ENCODE data around the gene DDX31.

DDX31 gene

DNA sequence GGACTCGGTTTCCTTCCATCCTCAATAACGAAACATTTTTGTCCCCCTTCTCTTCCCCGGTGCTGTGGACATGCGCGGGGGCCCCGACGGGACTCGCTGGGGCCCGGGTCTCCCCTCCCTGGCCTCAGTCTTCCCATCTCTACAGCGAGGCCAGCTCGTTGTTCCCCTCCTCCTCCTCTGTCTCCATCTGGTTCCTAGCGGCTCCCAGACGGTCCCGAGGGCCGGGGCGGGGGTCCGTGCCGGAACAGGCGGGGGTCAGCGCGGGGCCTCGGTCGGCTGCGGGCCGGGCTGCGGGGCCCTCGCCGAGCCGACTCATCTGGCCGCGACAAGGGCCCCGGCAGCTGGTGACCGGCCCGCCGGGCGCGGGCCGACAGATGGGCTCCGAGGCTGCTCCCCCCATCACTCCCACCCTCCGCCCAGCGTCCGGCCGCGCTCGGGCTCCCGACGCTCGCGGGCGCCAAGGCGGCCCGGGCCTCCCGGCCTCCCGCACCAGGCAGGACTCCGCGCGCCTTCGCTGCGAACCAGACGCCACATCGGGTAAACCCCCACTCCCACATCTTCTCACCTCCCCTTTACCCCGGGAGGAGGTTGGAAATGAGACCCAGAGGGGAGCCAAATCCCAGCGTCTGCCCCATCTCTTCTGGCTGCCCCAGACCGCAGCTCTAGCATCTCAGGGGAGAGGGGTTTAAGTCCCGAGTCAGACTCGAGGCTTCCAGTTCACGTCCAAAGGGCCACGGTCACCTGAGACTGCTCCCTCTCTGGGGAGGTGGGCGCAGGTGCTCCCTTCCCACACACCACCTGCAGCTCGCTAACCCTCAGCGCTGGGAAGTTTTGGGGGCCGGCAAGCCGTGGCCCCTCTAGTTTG lies 79.2 kb downstream of the DDX31 start:
- peaks cover 20% of the 10 kb centered on the region for H3K36me3 Mint-ChIP-seq
- ATAC-seq (ENCODE audit: low read depth) (no peak), DNase-seq (ENCODE audit: low spot score in 2 of 2) (no peak)
- H3K4me1 Mint-ChIP-seq = peaks cover 17% of the 10 kb centered on the region
- peak overlapping the region; percentile 72 for H3K27ac Mint-ChIP-seq
- H3K27me3 Mint-ChIP-seq = peaks cover 20% of the 10 kb centered on the region
- H3K4me3 Mint-ChIP-seq = no peak overlapping the region
- H3K9me3 Mint-ChIP-seq = no peaks in the 10 kb centered on the region

DNA sequence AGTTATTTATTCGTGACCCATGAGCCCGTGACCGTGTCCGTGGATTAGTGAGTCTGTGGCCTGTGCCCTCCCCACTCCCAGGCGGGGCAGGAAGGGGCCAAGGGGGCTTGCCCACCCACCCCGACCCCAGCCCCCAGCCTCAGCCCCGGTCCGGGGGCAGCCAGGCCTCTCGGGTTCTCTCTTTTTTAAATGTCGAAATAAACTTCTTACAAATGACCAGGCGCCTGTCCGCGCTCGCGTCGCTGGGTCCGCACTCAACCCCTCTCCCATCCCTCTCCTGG lies 79.8 kb downstream of the DDX31 start:
- peaks cover 16% of the 10 kb centered on the region for H3K36me3 Mint-ChIP-seq
- H3K27ac Mint-ChIP-seq = peak overlapping the region; percentile 72
- peaks cover 20% of the 10 kb centered on the region for H3K27me3 Mint-ChIP-seq
- H3K9me3 Mint-ChIP-seq = no peaks in the 10 kb centered on the region
- ATAC-seq (ENCODE audit: low read depth) (no peak), DNase-seq (ENCODE audit: low spot score in 2 of 2) (no peak)
- H3K4me1 Mint-ChIP-seq = peaks cover 17% of the 10 kb centered on the region
- no peak overlapping the region for H3K4me3 Mint-ChIP-seq

- ATAC-seq (ENCODE audit: low read depth) = no peak
- Mint-ChIP-seq H3K27me3 (peaks cover 20% of the 10 kb centered on the region), H3K36me3 (peaks cover 12% of the 10 kb centered on the region), H3K4me1 (peaks cover 17% of the 10 kb centered on the region), H3K27ac (no peak overlapping the region), H3K9me3 (no peaks in the 10 kb centered on the region), H3K4me3 (no peak overlapping the region)
- no peak for DNase-seq (ENCODE audit: low spot score in 2 of 2)
Measured at GRCh38 chr9:132589148-132590036, 80.4 kb downstream of the DDX31 start.

DNA sequence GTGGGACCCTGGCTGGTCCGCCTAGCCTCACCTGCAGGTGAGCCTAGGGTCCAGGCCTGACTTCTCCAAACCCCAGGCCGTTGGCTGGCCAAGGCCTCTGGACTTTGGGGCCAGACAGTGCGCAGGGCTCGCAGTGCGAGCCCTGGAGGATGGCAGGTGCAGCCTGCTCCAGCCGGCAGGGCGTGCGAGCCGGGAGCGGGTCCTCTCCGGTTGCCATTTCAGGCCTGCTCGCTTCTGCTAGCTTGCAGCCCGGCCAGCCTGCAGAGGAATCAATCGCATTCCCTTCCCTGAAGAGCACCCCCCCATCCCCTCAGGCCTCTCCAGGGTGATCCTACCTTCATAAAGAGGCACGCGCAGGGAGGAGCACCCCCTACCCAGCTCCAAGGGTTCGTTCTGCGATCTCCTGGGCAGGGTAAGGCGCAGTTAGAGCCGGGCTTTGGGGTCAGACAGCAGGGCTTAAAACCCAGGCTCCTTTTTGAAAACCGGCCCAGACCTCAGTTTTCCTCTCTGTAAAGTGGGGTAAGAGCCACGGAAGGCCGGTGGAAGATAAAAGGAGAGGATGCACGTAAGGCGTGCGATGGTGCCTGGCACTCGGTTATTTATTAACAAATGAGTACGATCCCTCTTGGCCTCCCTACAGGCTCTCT lies 81.2 kb downstream of the DDX31 start:
- Mint-ChIP-seq H3K27ac (peak overlapping the region; percentile 7), H3K4me3 (no peak overlapping the region), H3K27me3 (peaks cover 22% of the 10 kb centered on the region), H3K9me3 (no peaks in the 10 kb centered on the region), H3K36me3 (peaks cover 6% of the 10 kb centered on the region), H3K4me1 (peaks cover 17% of the 10 kb centered on the region)
- no peak for DNase-seq (ENCODE audit: low spot score in 2 of 2)
- no peak for ATAC-seq (ENCODE audit: low read depth)

DNA sequence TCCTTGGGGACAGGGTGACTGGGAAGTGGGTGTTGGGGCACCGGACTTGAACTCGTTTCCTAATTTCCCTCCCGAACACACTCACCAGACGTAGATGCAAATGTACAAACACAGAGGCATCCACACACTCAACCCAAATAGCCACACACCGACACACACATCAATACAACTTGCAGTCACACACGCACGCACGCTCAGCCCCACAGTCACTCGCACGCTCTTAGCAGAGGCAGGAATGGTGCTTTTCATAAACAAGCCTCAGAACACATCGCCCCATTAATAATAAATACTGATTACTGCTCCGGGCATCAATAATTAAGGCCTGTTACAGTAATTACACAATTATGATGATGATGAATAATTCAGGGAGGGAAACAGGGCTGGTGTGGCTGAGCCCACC lies 81.7 kb downstream of the DDX31 start:
- H3K4me3 Mint-ChIP-seq = no peak overlapping the region
- H3K27ac Mint-ChIP-seq = peak overlapping the region; percentile 7
- no peak for DNase-seq (ENCODE audit: low spot score in 2 of 2)

GRCh38 chr9:132587592-132587955 lies 82.2 kb downstream of the DDX31 start:
- Mint-ChIP-seq H3K27me3 (peaks cover 23% of the 10 kb centered on the region), H3K9me3 (no peaks in the 10 kb centered on the region), H3K4me1 (peaks cover 17% of the 10 kb centered on the region), H3K36me3 (peaks cover 4% of the 10 kb centered on the region), H3K4me3 (no peak overlapping the region), H3K27ac (no peak overlapping the region)
- DNase-seq (ENCODE audit: low spot score in 2 of 2) = no peak
- no peak for ATAC-seq (ENCODE audit: low read depth)

More for the DNA sequence above, 81.7 kb downstream of the DDX31 start:
- no peaks in the 10 kb centered on the region for H3K9me3 Mint-ChIP-seq
- peaks cover 17% of the 10 kb centered on the region for H3K4me1 Mint-ChIP-seq
- ATAC-seq (ENCODE audit: low read depth) = no peak
- H3K27me3 Mint-ChIP-seq = peaks cover 21% of the 10 kb centered on the region
- H3K36me3 Mint-ChIP-seq = peaks cover 4% of the 10 kb centered on the region

DNA sequence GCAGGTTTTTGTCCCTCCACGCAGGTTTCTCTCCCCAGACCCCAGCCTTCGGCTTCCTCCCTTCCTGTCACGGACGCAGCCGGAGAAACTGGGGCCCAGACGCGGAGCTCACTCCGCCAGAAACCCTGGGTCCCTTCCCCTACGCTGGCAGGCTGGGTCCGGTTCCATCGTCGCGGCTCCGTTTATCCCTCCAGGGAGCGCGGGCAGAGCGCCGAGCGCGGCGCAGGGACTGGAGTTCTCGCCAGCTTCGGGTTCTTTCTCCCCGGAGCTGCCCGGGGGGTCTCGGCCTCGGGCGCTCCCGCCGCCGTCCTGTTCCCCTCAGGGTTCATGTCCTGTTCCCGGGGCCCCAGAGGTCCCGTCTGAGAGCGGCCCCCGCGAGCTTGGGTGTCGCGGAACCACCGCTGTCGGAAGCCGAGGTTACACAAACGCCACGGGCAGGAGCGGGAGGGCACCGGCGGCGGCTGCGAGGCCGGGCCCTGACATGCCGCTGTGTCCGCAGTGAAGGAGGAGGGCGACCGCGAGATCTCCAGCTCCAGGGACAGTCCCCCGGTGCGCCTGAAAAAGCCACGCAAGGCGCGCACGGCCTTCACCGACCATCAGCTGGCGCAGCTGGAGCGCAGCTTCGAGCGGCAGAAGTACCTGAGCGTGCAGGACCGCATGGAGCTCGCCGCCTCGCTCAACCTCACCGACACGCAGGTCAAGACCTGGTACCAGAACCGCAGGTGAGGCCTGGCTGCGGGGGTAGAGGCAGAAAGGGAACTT lies 82.8 kb downstream of the DDX31 start:
- DNase-seq (ENCODE audit: low spot score in 2 of 2) (no peak), ATAC-seq (ENCODE audit: low read depth) (no peak)
- H3K4me3 Mint-ChIP-seq = no peak overlapping the region
- H3K4me1 Mint-ChIP-seq = peaks cover 17% of the 10 kb centered on the region
- peaks cover 23% of the 10 kb centered on the region for H3K27me3 Mint-ChIP-seq
- H3K36me3 Mint-ChIP-seq = peaks cover 4% of the 10 kb centered on the region
- H3K27ac Mint-ChIP-seq = peak overlapping the region; percentile 54
- H3K9me3 Mint-ChIP-seq = no peaks in the 10 kb centered on the region

DNA sequence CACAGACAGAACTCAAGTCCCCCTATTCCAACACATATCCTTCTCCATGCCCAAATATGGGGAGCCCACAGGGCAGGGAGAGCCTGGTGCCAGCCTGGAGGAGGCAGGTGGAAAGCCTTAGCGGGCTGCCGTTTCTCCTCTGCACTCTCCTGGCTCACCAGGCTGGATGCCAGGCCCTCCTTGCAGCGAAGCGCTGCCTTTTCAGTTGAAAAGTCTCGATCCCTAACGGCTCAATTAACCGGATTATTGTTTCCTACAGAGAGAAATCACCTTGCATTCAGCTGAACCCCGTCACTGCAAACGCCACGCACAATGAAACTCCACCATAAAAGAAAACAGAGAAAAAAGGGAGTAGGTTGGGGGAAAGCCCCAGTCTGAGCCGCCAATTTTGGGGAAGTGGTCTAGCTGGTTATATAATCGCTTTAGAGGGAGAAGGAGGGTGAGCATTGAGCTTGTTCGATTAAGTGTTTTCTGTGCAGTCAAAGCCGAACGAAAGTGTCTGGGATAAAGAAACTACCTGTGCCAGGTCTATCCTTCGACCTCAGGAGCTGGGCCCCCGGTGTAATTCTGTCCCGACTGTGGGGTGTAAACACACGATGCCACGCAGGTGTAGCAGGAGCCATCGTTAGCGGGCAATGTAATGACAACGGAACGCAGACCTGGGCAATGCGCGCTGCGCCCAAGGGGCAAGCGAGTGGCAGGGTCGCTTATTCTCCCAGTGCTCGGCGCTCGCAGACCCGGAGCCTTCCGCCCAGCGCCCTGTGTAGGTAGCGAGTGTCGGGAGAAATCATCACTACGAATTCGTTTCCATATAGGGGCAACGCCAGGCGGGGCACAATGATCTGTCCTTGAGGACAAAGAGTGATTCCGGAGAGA lies 83.6 kb downstream of the DDX31 start:
- Mint-ChIP-seq H3K27me3 (peaks cover 24% of the 10 kb centered on the region), H3K4me3 (peak overlapping the region; percentile 1), H3K36me3 (peaks cover 4% of the 10 kb centered on the region), H3K27ac (peak overlapping the region; percentile 54), H3K9me3 (no peaks in the 10 kb centered on the region), H3K4me1 (peaks cover 22% of the 10 kb centered on the region)
- ATAC-seq (ENCODE audit: low read depth) = peak; percentile 79
- DNase-seq (ENCODE audit: low spot score in 2 of 2) = peak in 1 of 2 donors; percentile 49

- Mint-ChIP-seq H3K27me3 (peaks cover 22% of the 10 kb centered on the region), H3K9me3 (no peaks in the 10 kb centered on the region), H3K36me3 (peaks cover 2% of the 10 kb centered on the region), H3K4me3 (no peak overlapping the region), H3K4me1 (peaks cover 16% of the 10 kb centered on the region), H3K27ac (no peak overlapping the region)
- no peak for DNase-seq (ENCODE audit: low spot score in 2 of 2)
- no peak for ATAC-seq (ENCODE audit: low read depth)
Measured at GRCh38 chr9:132584601-132585560, 84.9 kb downstream of the DDX31 start.

- no peak for ATAC-seq (ENCODE audit: low read depth)
Measured at GRCh38 chr9:132583584-132584304, 86.0 kb downstream of the DDX31 start.

GRCh38 chr9:132582786-132583583 lies 86.8 kb downstream of the DDX31 start:
- no peak for ATAC-seq (ENCODE audit: low read depth)
- H3K36me3 Mint-ChIP-seq = no peaks in the 10 kb centered on the region
- no peak overlapping the region for H3K27ac Mint-ChIP-seq
- peaks cover 22% of the 10 kb centered on the region for H3K27me3 Mint-ChIP-seq
- H3K4me1 Mint-ChIP-seq = peaks cover 11% of the 10 kb centered on the region
- no peaks in the 10 kb centered on the region for H3K9me3 Mint-ChIP-seq
- no peak for DNase-seq (ENCODE audit: low spot score in 2 of 2)
- H3K4me3 Mint-ChIP-seq = no peak overlapping the region

More at GRCh38 chr9:132583584-132584304, 86.0 kb downstream of the DDX31 start:
- Mint-ChIP-seq H3K27me3 (peaks cover 21% of the 10 kb centered on the region), H3K9me3 (no peaks in the 10 kb centered on the region), H3K4me3 (no peak overlapping the region), H3K36me3 (no peaks in the 10 kb centered on the region), H3K27ac (no peak overlapping the region), H3K4me1 (peaks cover 14% of the 10 kb centered on the region)
- no peak for DNase-seq (ENCODE audit: low spot score in 2 of 2)

Data from memory B cell (primary cell).